K562 (cell line): ENCODE measurements around the gene TRNP1. TPM values are rescaled to one million over a fixed set of nuclear protein-coding genes. Genes with fewer than 3 reads are reported as not detected.

Experiments
- CBX8 ChIP-seq: fragments of 200-600 bp; sonication (generic); IDR thresholded peaks from 2 replicates; pipeline ENCODE4 v1.6.1; 2012; ENCODE audit warnings: borderline replicate concordance, mixed run types, low read depth, mild to moderate bottlenecking, moderate library complexity, mixed read lengths, low read length, control low read depth, inconsistent platforms; ENCODE audit not compliant: poor library complexity, severe bottlenecking; ENCODE audit errors: extremely low read depth
- GATAD2A ChIP-seq: fragments of 450-650 bp; IDR thresholded peaks from 2 replicates; pipeline ENCODE4 v1.6.1; 2017
- HMG20A ChIP-seq: fragments of 450-650 bp; formaldehyde crosslinking; conservative IDR thresholded peaks from 2 replicates; pipeline ENCODE4 v1.4.0; 2020; ENCODE audit warnings: mild to moderate bottlenecking, mixed read lengths
- JUNB ChIP-seq: fragments of 450-650 bp; formaldehyde crosslinking; conservative IDR thresholded peaks from 2 replicates; pipeline ENCODE4 v1.4.0; 2020; ENCODE audit warnings: mild to moderate bottlenecking
- L3MBTL2 ChIP-seq: fragments of 450-650 bp; IDR thresholded peaks from 2 replicates; pipeline ENCODE4 v1.6.1; 2016; ENCODE audit warnings: mild to moderate bottlenecking, moderate library complexity
- MIER1 ChIP-seq: fragments of 450-650 bp; IDR thresholded peaks from 2 replicates; pipeline ENCODE4 v1.6.1; 2016; ENCODE audit warnings: antibody characterized with exemption, mild to moderate bottlenecking, low read depth
- MTA3 ChIP-seq: fragments of 450-650 bp; formaldehyde crosslinking; IDR thresholded peaks from 2 replicates; pipeline ENCODE4 v1.6.1; 2017; ENCODE audit warnings: mild to moderate bottlenecking, borderline replicate concordance
- NR2F6 ChIP-seq: fragments of 450-650 bp; formaldehyde crosslinking; IDR thresholded peaks from 2 replicates; pipeline ENCODE4 v1.4.0; 2020; ENCODE audit warnings: mild to moderate bottlenecking
- RBBP5 ChIP-seq: fragments of 200-600 bp; sonication (generic); IDR thresholded peaks from 2 replicates; pipeline ENCODE4 v1.6.1; 2012; ENCODE audit warnings: borderline replicate concordance, mild to moderate bottlenecking, low read length, control low read depth, inconsistent platforms; ENCODE audit not compliant: insufficient read depth, poor library complexity, severe bottlenecking
- RBM14 ChIP-seq: fragments of 200-400 bp; formaldehyde crosslinking; IDR thresholded peaks from 2 replicates; pipeline ENCODE4 v1.6.1; 2018; ENCODE audit warnings: low read depth, mild to moderate bottlenecking, low read length, moderate library complexity, borderline replicate concordance; ENCODE audit not compliant: insufficient read depth
- SMARCB1 ChIP-seq: IDR thresholded peaks from 2 replicates; pipeline ENCODE4 v1.6.1; 2011; ENCODE audit warnings: improper control_type of control experiment, low read depth; ENCODE audit not compliant: insufficient read length
- TEAD2 ChIP-seq: fragments of 450-650 bp; IDR thresholded peaks from 2 replicates; pipeline ENCODE4 v1.6.1; 2016; ENCODE audit warnings: missing genetic modification characterization, control low read depth, missing compliant biosample characterization
- TRIM24 ChIP-seq, 2 experiments: fragments of 450-650 bp; IDR thresholded peaks; 2 replicates each; pipeline ENCODE4 v1.6.1; 2016
- ZNF12 ChIP-seq: sonication (generic); formaldehyde crosslinking; IDR thresholded peaks from 2 replicates; pipeline ENCODE4 v1.4.0; 2020; ENCODE audit warnings: mild to moderate bottlenecking, missing genetic modification reagents
- ZNF197 ChIP-seq: fragments of 200-800 bp; sonication (Bioruptor generic); IDR thresholded peaks from 2 replicates; pipeline ENCODE4 v1.6.1; 2016; ENCODE audit warnings: low read depth, missing genetic modification characterization, missing compliant biosample characterization
- ZNF699 ChIP-seq: fragments of 250-450 bp; sonication (Bioruptor Pico); IDR thresholded peaks from 2 replicates; pipeline ENCODE4 v1.8.0; 2021; ENCODE audit warnings: mild to moderate bottlenecking, moderate library complexity; ENCODE audit not compliant: insufficient replicate concordance
- polyA plus RNA-seq, 8 experiments: library from polyadenylated mRNA; depleted of rRNA in 4 of 8; stranded (reverse) in 5 of 8; unstranded in 3 of 8; fragments of >200 nt; fragmentation: Nextera tagmentation in 2 of 8; fragmentation: Illumina TruSeq in 1 of 8; extraction: Ambion mirVana in 2 of 8; extraction: Trizol in 1 of 8; gene quantifications; 2 replicates each; pipeline versions ENCODE4 v1.2.1 to v1.2.3, GENCODE V29; 2011 to 2014; ENCODE audit warnings: inconsistent platforms in 1 of 8, missing spikeins in 1 of 8
- total RNA-seq, 7 experiments: library from RNA; depleted of rRNA in 6 of 7; stranded (reverse); fragments of >200 nt in 6 of 7; fragmentation: Illumina TruSeq in 2 of 7; extraction: Trizol in 2 of 7; gene quantifications; 2 replicates each; pipeline versions ENCODE4 v1.2.1 to v1.2.3, GENCODE V29; 2011 to 2021; ENCODE audit warnings: low replicate concordance in 1 of 7
- TF ChIP-seq, protein P1 (sequence below): fragments of 250-450 bp; sonication (Bioruptor Pico); IDR thresholded peaks from 2 replicates; pipeline ENCODE4 v1.5.0; 2021; ENCODE audit warnings: mild to moderate bottlenecking, borderline replicate concordance
- TF ChIP-seq, protein P2 (sequence below): fragments of 450-650 bp; formaldehyde crosslinking; conservative IDR thresholded peaks from 2 replicates; pipeline ENCODE4 v1.4.0; 2022; ENCODE audit warnings: mild to moderate bottlenecking, missing genetic modification characterization
- TF ChIP-seq, protein P3 (sequence below): sonication (generic); formaldehyde crosslinking; IDR thresholded peaks from 2 replicates; pipeline ENCODE4 v1.9.0; 2022; ENCODE audit warnings: mild to moderate bottlenecking, missing genetic modification reagents
- TF ChIP-seq, protein P4 (sequence below), 2 experiments: fragments of 450-650 bp in 1 of 2; sonication (generic) in 1 of 2; formaldehyde crosslinking; conservative IDR thresholded peaks; 2 replicates each; pipeline versions ENCODE4 v1.4.0 to v1.8.1; 2020 to 2022; ENCODE audit warnings: mild to moderate bottlenecking in 1 of 2, missing genetic modification reagents in 1 of 2
- TF ChIP-seq, protein P5 (sequence below): fragments of 450-650 bp; formaldehyde crosslinking; IDR thresholded peaks from 2 replicates; pipeline ENCODE4 v1.4.0; 2022; ENCODE audit warnings: missing genetic modification characterization
- TF ChIP-seq, protein P6 (sequence below): sonication (generic); formaldehyde crosslinking; IDR thresholded peaks from 2 replicates; pipeline ENCODE4 v1.8.1; 2022; ENCODE audit warnings: missing genetic modification reagents

The TRNP1 gene
- total and polyA plus RNA-seq, 9 of the 15 experiments (the other 6 are each of a cell fraction or from before 2014, with no cell fraction given) = 0.03 to 1.3 (median 0.95) TPM

DNA sequence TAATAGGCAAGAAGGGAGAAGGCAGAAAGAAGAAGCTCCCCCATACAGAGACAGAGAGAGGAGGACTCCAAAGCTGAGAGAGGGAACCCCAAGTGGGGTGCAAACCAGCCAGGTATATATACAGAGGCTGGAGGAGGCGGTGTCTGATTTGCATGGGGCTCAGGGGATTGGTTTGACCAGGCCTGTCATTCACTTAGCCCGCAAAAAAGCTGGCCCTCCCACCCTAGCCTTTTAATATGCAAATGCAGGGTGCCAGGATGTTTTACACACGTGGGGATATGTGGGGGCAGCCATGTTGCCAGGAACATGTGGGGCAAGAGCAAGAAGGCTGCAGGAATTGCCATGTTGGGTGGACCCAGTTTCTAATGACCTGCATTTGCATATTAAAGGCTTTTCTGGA is 56.1 kb downstream of the TRNP1 start (continued):
- TF ChIP-seq, protein P1, sequence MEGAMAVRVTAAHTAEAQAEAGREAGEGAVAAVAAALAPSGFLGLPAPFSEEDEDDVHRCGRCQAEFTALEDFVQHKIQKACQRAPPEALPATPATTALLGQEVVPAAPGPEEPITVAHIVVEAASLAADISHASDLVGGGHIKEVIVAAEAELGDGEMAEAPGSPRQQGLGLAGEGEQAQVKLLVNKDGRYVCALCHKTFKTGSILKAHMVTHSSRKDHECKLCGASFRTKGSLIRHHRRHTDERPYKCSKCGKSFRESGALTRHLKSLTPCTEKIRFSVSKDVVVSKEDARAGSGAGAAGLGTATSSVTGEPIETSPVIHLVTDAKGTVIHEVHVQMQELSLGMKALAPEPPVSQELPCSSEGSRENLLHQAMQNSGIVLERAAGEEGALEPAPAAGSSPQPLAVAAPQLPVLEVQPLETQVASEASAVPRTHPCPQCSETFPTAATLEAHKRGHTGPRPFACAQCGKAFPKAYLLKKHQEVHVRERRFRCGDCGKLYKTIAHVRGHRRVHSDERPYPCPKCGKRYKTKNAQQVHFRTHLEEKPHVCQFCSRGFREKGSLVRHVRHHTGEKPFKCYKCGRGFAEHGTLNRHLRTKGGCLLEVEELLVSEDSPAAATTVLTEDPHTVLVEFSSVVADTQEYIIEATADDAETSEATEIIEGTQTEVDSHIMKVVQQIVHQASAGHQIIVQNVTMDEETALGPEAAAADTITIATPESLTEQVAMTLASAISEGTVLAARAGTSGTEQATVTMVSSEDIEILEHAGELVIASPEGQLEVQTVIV (CRISPR knock-in tag) = no peak
- TF ChIP-seq MIER1 (no peak), ZNF12 (CRISPR knock-in tag) (no peak), MTA3 (0 out of 2 replicates have a peak, but pooled peaks have one; percentile 22), CBX8 (no peak), RBBP5 (no peak), L3MBTL2 (no peak), NR2F6 (CRISPR knock-in tag) (no peak), RBM14 (no peak), TEAD2 (tag) (no peak), ZNF699 (CRISPR knock-in tag) (no peak), TRIM24 (IDR thresholded peaks at IDR 0.05) (no peak), ZNF197 (CRISPR knock-in tag) (no peak), HMG20A (CRISPR knock-in tag) (no peak), JUNB (CRISPR knock-in tag) (no peak), GATAD2A (no peak), SMARCB1 (no peak)
- TF ChIP-seq, protein P2, sequence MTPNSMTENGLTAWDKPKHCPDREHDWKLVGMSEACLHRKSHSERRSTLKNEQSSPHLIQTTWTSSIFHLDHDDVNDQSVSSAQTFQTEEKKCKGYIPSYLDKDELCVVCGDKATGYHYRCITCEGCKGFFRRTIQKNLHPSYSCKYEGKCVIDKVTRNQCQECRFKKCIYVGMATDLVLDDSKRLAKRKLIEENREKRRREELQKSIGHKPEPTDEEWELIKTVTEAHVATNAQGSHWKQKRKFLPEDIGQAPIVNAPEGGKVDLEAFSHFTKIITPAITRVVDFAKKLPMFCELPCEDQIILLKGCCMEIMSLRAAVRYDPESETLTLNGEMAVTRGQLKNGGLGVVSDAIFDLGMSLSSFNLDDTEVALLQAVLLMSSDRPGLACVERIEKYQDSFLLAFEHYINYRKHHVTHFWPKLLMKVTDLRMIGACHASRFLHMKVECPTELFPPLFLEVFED (CRISPR knock-in tag) = no peak
- TF ChIP-seq, protein P3, sequence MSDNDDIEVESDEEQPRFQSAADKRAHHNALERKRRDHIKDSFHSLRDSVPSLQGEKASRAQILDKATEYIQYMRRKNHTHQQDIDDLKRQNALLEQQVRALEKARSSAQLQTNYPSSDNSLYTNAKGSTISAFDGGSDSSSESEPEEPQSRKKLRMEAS (CRISPR knock-in tag) = peak; percentile 83
- TF ChIP-seq, protein P4, sequence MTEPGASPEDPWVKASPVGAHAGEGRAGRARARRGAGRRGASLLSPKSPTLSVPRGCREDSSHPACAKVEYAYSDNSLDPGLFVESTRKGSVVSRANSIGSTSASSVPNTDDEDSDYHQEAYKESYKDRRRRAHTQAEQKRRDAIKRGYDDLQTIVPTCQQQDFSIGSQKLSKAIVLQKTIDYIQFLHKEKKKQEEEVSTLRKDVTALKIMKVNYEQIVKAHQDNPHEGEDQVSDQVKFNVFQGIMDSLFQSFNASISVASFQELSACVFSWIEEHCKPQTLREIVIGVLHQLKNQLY (CRISPR knock-in tag; conservative IDR thresholded peaks at IDR 0.05) = no peak
- TF ChIP-seq, protein P5, sequence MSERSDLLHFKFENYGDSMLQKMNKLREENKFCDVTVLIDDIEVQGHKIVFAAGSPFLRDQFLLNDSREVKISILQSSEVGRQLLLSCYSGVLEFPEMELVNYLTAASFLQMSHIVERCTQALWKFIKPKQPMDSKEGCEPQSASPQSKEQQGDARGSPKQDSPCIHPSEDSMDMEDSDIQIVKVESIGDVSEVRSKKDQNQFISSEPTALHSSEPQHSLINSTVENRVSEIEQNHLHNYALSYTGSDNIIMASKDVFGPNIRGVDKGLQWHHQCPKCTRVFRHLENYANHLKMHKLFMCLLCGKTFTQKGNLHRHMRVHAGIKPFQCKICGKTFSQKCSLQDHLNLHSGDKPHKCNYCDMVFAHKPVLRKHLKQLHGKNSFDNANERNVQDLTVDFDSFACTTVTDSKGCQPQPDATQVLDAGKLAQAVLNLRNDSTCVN (CRISPR knock-in tag) = no peak
- TF ChIP-seq, protein P6, sequence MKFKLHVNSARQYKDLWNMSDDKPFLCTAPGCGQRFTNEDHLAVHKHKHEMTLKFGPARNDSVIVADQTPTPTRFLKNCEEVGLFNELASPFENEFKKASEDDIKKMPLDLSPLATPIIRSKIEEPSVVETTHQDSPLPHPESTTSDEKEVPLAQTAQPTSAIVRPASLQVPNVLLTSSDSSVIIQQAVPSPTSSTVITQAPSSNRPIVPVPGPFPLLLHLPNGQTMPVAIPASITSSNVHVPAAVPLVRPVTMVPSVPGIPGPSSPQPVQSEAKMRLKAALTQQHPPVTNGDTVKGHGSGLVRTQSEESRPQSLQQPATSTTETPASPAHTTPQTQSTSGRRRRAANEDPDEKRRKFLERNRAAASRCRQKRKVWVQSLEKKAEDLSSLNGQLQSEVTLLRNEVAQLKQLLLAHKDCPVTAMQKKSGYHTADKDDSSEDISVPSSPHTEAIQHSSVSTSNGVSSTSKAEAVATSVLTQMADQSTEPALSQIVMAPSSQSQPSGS (CRISPR knock-in tag) = no peak
